Measurements from ENCODE around the gene MCMBP. TPM values are rescaled to one million over a fixed set of nuclear protein-coding genes. Genes with fewer than 3 reads are reported as not detected.

The MCMBP gene
- total RNA-seq, 1 experiment from 2014 or later: 87.1 TPM

GRCh38 chr10:119858063-119858462 lies 14.6 kb downstream of the MCMBP start:
- no peak overlapping the region for H3K56ac ChIP-seq (ENCODE audit: insufficient read length, low read depth, low read length)
- no peak for TF ChIP-seq CTCF (conservative IDR thresholded peaks at IDR 0.05)
- H3K23ac ChIP-seq (ENCODE audit: insufficient read length, low read depth, low read length): no peak overlapping the region
- no peaks in the 10 kb centered on the region for H3K27me3 Mint-ChIP-seq (ENCODE audit: low read depth)
- no CpG with 5 or more reads among the region's 1 CpG for WGBS (ENCODE audit: extremely low coverage, insufficient read length, low lambda C conversion rate)
- H3T11ph ChIP-seq (ENCODE audit: low read length): no peak overlapping the region
- H3K23me2 ChIP-seq (ENCODE audit: insufficient read length, low read depth, low read length, poor library complexity, severe bottlenecking): no peaks in the 10 kb centered on the region
- H3K9me3 Mint-ChIP-seq: no peaks in the 10 kb centered on the region
- no peak overlapping the region for H2BK12ac ChIP-seq (ENCODE audit: insufficient read length, low read depth, low read length)
- no peak overlapping the region for H3K14ac ChIP-seq (ENCODE audit: insufficient read depth, low read length)
- no peak overlapping the region for H4K5ac ChIP-seq (ENCODE audit: insufficient read length, low read depth, low read length)
- peaks cover 3% of the 10 kb centered on the region; the same call in 1 of the 2 replicates for H3K79me2 ChIP-seq (ENCODE audit: insufficient read depth, low read length)
- no peak for DNase-seq
- peaks cover 24 to 26% of the 10 kb centered on the region in 2 experiments for H3K4me1 Mint-ChIP-seq
- H3K4me2 ChIP-seq (ENCODE audit: insufficient read depth, insufficient read length, low read length): no peak overlapping the region
- peaks cover 14 to 41% (median 41%) of the 10 kb centered on the region in 3 experiments; a peak in 6 of 7 replicates for H3K36me3 Mint-ChIP-seq (ENCODE audit: insufficient read depth in 1 of 3, low read depth in 3 of 3)
- no peak overlapping the region for H3K4ac ChIP-seq (ENCODE audit: low read depth, low read length)
- no peak overlapping the region for H2AK5ac ChIP-seq (ENCODE audit: insufficient read length, low read length)
- H4K20me1 ChIP-seq (ENCODE audit: control insufficient read depth, insufficient read depth, insufficient read length): no peaks in the 10 kb centered on the region
- H3K9me3 ChIP-seq (ENCODE audit: control insufficient read depth, low read depth, low read length): no peaks in the 10 kb centered on the region
- no peak overlapping the region for H2BK15ac ChIP-seq (ENCODE audit: low read depth, low read length)
- H3K79me1 ChIP-seq (ENCODE audit: insufficient read depth, low read depth, low read length, poor library complexity, severe bottlenecking): no peaks in the 10 kb centered on the region
- H3K27ac Mint-ChIP-seq: no peak overlapping the region
- H2BK20ac ChIP-seq (ENCODE audit: low read depth, low read length, poor library complexity, severe bottlenecking): no peak overlapping the region
- peaks cover 2% of the 10 kb centered on the region; the same call in 1 of the 2 replicates for H3K4me1 ChIP-seq (ENCODE audit: insufficient read depth, low read length)
- no peak overlapping the region for H4K91ac ChIP-seq (ENCODE audit: insufficient read length, low read depth, low read length)
- H2BK120ac ChIP-seq (ENCODE audit: low read depth, low read length, poor library complexity, severe bottlenecking): no peak overlapping the region
- no peak overlapping the region for H4K8ac ChIP-seq (replicated peaks; ENCODE audit: insufficient read length, low read depth, low read length)
- H2BK5ac ChIP-seq (ENCODE audit: insufficient read length, low read length): no peak overlapping the region
- H3K9ac ChIP-seq (ENCODE audit: extremely low read depth, insufficient read length, low read length): no peak overlapping the region
- no peak overlapping the region for H3K4me3 Mint-ChIP-seq
- H3K27ac ChIP-seq (ENCODE audit: insufficient read length, low read depth, low read length): no peak overlapping the region
- H2AFZ ChIP-seq (ENCODE audit: low read length): no peak overlapping the region
- no peak overlapping the region for H3K18ac ChIP-seq (ENCODE audit: insufficient read length, low read depth, low read length)
- no peaks in the 10 kb centered on the region for H3K27me3 ChIP-seq (ENCODE audit: insufficient read depth, low read length)
